ENCODE results near the gene SPATS2L. TPM values are rescaled to one million over a fixed set of nuclear protein-coding genes. Genes with fewer than 3 reads are reported as not detected.
A peak's percentile ranks its signal among the peaks of the same experiment; 100 is the strongest.

The SPATS2L gene
- total RNA-seq, 1 experiment from 2014 or later, result 112 TPM

DNA sequence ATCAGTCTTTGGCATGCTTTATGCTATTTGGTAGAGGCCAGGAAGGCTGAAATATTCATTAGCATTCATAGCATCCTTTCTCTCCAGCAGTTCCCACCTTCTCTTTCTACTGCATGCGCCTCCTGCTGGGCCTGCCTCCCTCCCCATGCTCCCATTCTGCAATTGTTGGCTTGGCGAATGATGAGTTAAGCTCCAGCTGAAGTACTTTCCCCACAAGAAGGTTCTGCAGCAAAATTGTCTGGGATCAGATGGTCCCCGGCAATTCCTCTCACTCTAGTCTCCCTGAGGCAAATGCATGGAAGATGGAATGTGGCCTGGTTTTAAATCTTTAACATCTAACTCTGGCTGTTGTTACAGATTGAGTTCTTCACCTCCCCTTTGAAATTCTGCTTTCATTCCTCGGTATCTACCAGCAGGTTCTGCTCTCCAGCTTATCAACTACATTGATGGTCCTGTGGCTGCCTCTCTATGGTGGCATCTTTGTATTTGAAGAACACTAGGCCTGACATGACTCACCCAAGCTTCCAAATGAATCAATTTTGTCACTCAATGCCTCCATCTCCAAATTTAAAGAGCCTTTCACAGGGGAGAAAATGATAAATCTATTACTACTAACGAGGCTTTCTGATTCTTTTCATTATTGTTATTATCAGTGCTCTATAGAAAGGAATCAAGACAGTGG is 147.5 kb downstream of the SPATS2L start:
- H3K4me1 Mint-ChIP-seq, result peaks cover 14% of the 10 kb centered on the region
- no peak overlapping the region for H3K4me3 Mint-ChIP-seq
- DNase-seq (ENCODE audit: low spot score), result no peak
- ATAC-seq, result peak; percentile 26
- peaks cover 42% of the 10 kb centered on the region for H3K36me3 Mint-ChIP-seq
- H3K9me3 Mint-ChIP-seq, result 0 out of 2 replicates have a peak, but pooled peaks cover 5% of the 10 kb centered on the region
- no peak overlapping the region for H3K27ac Mint-ChIP-seq
- no peak for TF ChIP-seq ZNF138 (CRISPR knock-in tag; conservative IDR thresholded peaks at IDR 0.05)
- no peak for TF ChIP-seq ZNF121 (CRISPR knock-in tag; IDR thresholded peaks at IDR 0.05)
- no peak for TF ChIP-seq JAZF1 (CRISPR knock-in tag; IDR thresholded peaks at IDR 0.05)
- TF ChIP-seq GRHL2 (CRISPR knock-in tag; IDR thresholded peaks at IDR 0.05; ENCODE audit: insufficient replicate concordance, severe bottlenecking), result no peak
- TF ChIP-seq TCF7 (CRISPR knock-in tag; IDR thresholded peaks at IDR 0.05; ENCODE audit: low read depth), result no peak
- CTCF ChIA-PET, result no interaction called here
- POLR2A ChIA-PET, result interaction anchor here (0.5 kb wide), 1 partner anchor 861 kb away, joined by 4 read pairs; no protein-coding TSS in a partner anchor
- H3K27me3 Mint-ChIP-seq (ENCODE audit: low read depth), result no peaks in the 10 kb centered on the region

DNA sequence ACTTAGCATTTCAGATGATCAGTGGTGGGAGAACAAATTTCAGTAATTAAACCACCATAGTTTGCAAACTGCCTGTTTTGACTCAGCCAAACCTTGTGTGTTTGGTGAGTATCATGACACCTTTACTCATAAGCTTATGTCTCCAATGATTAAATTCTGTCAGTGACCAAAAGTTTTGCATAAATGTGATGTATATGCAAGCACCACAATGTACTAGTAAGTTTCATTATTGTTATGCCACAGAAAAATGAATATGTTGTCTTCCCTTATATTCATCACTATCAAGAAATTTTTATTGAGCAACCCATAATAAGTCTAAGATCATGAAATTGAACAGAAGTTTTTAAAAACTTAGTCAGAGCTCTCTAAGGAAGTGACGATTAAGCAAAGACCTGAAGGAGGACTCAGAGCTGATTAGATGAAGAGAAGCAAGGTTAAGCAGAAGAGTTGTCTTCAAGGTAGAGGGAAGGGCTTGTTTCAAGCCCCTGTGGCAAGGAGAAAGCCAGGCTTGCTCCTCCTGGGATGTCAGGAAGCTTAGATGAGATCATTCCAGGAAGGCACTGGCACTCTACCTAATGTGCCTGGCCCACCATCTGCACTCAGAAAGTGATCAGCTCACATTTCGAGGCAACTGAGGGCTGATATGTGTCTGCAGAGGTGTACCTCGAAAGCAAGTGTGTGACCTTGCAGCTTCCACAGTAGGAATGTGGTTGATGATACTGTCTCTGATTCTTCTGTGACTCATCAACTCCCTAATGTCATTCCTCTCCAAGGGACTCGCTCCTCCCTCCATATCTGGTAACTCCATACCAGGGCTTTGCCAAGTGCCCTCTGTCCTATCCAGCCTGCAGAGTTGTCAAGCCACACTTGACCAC is 148.7 kb downstream of the SPATS2L start:
- no peak for DNase-seq (ENCODE audit: low spot score)
- no peak for ATAC-seq
- Mint-ChIP-seq H3K4me1 (peaks cover 14% of the 10 kb centered on the region), H3K36me3 (peaks cover 44% of the 10 kb centered on the region), H3K9me3 (0 out of 2 replicates have a peak, but pooled peaks cover 5% of the 10 kb centered on the region), H3K27me3 (ENCODE audit: low read depth) (no peaks in the 10 kb centered on the region), H3K27ac (0 out of 2 replicates have a peak overlapping the region, but pooled peaks have one; percentile 25), H3K4me3 (no peak overlapping the region)
- CTCF ChIA-PET, result interaction anchor here (0.9 kb wide), 1 partner anchor 26 kb away, joined by 3 read pairs; no protein-coding TSS in a partner anchor
- POLR2A ChIA-PET, result no interaction called here
- TF ChIP-seq ETV6 (CRISPR knock-in tag; IDR thresholded peaks at IDR 0.05), result no peak
- no peak for TF ChIP-seq ZNF317 (CRISPR knock-in tag; IDR thresholded peaks at IDR 0.05; ENCODE audit: borderline replicate concordance, low read depth)
- TF ChIP-seq NR1H2 (CRISPR knock-in tag; IDR thresholded peaks at IDR 0.05), result no peak
- TF ChIP-seq OVOL2 (CRISPR knock-in tag; IDR thresholded peaks at IDR 0.05; ENCODE audit: borderline replicate concordance), result no peak
- TF ChIP-seq MYBL2 (CRISPR knock-in tag; IDR thresholded peaks at IDR 0.05), result no peak
- TF ChIP-seq, protein P1, sequence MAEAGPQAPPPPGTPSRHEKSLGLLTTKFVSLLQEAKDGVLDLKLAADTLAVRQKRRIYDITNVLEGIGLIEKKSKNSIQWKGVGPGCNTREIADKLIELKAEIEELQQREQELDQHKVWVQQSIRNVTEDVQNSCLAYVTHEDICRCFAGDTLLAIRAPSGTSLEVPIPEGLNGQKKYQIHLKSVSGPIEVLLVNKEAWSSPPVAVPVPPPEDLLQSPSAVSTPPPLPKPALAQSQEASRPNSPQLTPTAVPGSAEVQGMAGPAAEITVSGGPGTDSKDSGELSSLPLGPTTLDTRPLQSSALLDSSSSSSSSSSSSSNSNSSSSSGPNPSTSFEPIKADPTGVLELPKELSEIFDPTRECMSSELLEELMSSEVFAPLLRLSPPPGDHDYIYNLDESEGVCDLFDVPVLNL (CRISPR knock-in tag; IDR thresholded peaks at IDR 0.05; ENCODE audit: borderline replicate concordance, low read depth), result no peak
- TF ChIP-seq, protein P2, sequence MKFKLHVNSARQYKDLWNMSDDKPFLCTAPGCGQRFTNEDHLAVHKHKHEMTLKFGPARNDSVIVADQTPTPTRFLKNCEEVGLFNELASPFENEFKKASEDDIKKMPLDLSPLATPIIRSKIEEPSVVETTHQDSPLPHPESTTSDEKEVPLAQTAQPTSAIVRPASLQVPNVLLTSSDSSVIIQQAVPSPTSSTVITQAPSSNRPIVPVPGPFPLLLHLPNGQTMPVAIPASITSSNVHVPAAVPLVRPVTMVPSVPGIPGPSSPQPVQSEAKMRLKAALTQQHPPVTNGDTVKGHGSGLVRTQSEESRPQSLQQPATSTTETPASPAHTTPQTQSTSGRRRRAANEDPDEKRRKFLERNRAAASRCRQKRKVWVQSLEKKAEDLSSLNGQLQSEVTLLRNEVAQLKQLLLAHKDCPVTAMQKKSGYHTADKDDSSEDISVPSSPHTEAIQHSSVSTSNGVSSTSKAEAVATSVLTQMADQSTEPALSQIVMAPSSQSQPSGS (CRISPR knock-in tag; IDR thresholded peaks at IDR 0.05; ENCODE audit: borderline replicate concordance, low read depth), result no peak
- TF ChIP-seq ZNF416 (CRISPR knock-in tag; IDR thresholded peaks at IDR 0.05), result no peak
- no peak for TF ChIP-seq HMGA2 (CRISPR knock-in tag; IDR thresholded peaks at IDR 0.05)
- TF ChIP-seq, protein P3, sequence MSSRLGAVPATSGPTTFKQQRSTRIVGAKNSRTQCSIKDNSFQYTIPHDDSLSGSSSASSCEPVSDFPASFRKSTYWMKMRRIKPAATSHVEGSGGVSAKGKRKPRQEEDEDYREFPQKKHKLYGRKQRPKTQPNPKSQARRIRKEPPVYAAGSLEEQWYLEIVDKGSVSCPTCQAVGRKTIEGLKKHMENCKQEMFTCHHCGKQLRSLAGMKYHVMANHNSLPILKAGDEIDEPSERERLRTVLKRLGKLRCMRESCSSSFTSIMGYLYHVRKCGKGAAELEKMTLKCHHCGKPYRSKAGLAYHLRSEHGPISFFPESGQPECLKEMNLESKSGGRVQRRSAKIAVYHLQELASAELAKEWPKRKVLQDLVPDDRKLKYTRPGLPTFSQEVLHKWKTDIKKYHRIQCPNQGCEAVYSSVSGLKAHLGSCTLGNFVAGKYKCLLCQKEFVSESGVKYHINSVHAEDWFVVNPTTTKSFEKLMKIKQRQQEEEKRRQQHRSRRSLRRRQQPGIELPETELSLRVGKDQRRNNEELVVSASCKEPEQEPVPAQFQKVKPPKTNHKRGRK (CRISPR knock-in tag; IDR thresholded peaks at IDR 0.05; ENCODE audit: borderline replicate concordance), result no peak
- TF ChIP-seq SOX15 (CRISPR knock-in tag; IDR thresholded peaks at IDR 0.05), result no peak
- TF ChIP-seq, protein P4, sequence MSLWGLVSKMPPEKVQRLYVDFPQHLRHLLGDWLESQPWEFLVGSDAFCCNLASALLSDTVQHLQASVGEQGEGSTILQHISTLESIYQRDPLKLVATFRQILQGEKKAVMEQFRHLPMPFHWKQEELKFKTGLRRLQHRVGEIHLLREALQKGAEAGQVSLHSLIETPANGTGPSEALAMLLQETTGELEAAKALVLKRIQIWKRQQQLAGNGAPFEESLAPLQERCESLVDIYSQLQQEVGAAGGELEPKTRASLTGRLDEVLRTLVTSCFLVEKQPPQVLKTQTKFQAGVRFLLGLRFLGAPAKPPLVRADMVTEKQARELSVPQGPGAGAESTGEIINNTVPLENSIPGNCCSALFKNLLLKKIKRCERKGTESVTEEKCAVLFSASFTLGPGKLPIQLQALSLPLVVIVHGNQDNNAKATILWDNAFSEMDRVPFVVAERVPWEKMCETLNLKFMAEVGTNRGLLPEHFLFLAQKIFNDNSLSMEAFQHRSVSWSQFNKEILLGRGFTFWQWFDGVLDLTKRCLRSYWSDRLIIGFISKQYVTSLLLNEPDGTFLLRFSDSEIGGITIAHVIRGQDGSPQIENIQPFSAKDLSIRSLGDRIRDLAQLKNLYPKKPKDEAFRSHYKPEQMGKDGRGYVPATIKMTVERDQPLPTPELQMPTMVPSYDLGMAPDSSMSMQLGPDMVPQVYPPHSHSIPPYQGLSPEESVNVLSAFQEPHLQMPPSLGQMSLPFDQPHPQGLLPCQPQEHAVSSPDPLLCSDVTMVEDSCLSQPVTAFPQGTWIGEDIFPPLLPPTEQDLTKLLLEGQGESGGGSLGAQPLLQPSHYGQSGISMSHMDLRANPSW (CRISPR knock-in tag; conservative IDR thresholded peaks at IDR 0.05; ENCODE audit: low read depth), result no peak
- no peak for TF ChIP-seq ZNF232 (CRISPR knock-in tag; IDR thresholded peaks at IDR 0.05)
- TF ChIP-seq, protein P5, sequence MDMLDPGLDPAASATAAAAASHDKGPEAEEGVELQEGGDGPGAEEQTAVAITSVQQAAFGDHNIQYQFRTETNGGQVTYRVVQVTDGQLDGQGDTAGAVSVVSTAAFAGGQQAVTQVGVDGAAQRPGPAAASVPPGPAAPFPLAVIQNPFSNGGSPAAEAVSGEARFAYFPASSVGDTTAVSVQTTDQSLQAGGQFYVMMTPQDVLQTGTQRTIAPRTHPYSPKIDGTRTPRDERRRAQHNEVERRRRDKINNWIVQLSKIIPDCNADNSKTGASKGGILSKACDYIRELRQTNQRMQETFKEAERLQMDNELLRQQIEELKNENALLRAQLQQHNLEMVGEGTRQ (CRISPR knock-in tag; IDR thresholded peaks at IDR 0.05), result no peak
- TF ChIP-seq CREB1 (CRISPR knock-in tag; IDR thresholded peaks at IDR 0.05), result no peak
- TF ChIP-seq, protein P6, sequence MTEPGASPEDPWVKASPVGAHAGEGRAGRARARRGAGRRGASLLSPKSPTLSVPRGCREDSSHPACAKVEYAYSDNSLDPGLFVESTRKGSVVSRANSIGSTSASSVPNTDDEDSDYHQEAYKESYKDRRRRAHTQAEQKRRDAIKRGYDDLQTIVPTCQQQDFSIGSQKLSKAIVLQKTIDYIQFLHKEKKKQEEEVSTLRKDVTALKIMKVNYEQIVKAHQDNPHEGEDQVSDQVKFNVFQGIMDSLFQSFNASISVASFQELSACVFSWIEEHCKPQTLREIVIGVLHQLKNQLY (CRISPR knock-in tag; IDR thresholded peaks at IDR 0.05), result no peak
- TF ChIP-seq FOXK1 (CRISPR knock-in tag; IDR thresholded peaks at IDR 0.05), result no peak
